K562 (cell line): ENCODE measurements around the gene SNX25.
"Not testable (repeated sequence)": the region's sequence is repeated elsewhere in the genome, so short reads cannot be mapped to it uniquely, and the experiment has no call there.

Experiments used
- CEBPB ChIP-seq: fragments of 450-650 bp; IDR thresholded peaks from 2 replicates; pipeline ENCODE4 v1.6.1; 2016; ENCODE audit warnings: missing genetic modification characterization, missing compliant biosample characterization
- ESRRA ChIP-seq: fragments of 450-650 bp; IDR thresholded peaks from 2 replicates; pipeline ENCODE4 v1.6.1; 2014; ENCODE audit warnings: low read depth, mild to moderate bottlenecking, moderate library complexity, borderline replicate concordance
- EZH2 ChIP-seq: IDR thresholded peaks from 2 replicates; pipeline ENCODE4 v1.6.1; 2012; ENCODE audit warnings: low read depth, mild to moderate bottlenecking, inconsistent platforms, low read length, borderline replicate concordance
- IRF2 ChIP-seq: sonication (generic); formaldehyde crosslinking; IDR thresholded peaks from 2 replicates; pipeline ENCODE4 v1.8.1; 2022; ENCODE audit warnings: mild to moderate bottlenecking, missing genetic modification reagents
- PML ChIP-seq: IDR thresholded peaks from 2 replicates; pipeline ENCODE4 v1.6.1; 2012; ENCODE audit warnings: low read length, inconsistent platforms
- POLR2A ChIP-seq: fragments of 450-650 bp; conservative IDR thresholded peaks from 2 replicates; pipeline ENCODE4 v1.6.1; 2016
- SMAD3 ChIP-seq: fragments of 450-650 bp; formaldehyde crosslinking; conservative IDR thresholded peaks from 2 replicates; pipeline ENCODE4 v1.4.0; 2020; ENCODE audit warnings: mild to moderate bottlenecking
- ZNF57 ChIP-seq: fragments of 450-650 bp; formaldehyde crosslinking; IDR thresholded peaks from 2 replicates; pipeline ENCODE4 v1.4.0; 2020; ENCODE audit warnings: mild to moderate bottlenecking, moderate library complexity
- TF ChIP-seq, protein P1 (sequence below): fragments of 450-650 bp; formaldehyde crosslinking; IDR thresholded peaks from 2 replicates; pipeline ENCODE4 v1.4.0; 2020; ENCODE audit warnings: mild to moderate bottlenecking, mixed read lengths

DNA sequence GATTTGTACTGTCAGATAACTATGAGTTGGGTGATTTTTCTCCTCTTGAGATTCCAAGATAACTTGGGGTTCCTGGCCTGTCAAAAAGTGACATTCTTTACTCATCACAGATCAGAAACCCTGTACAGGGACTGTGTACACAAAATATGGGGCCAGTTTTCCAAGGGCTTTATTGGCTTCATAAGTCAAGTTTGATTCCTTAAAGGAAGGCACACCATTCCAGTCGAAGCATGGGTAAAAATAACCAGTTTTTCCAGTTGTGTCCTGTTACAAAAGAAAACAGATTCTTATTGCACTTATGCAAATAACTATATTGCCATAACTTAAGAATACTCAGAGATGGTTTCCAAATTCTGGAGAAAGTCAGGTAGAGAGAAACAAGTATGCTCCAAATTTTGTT lies 116.3 kb downstream of the SNX25 start:
- not testable (repeated sequence) for TF ChIP-seq POLR2A; EZH2; ESRRA; PML; ZNF57 (CRISPR knock-in tag); IRF2; SMAD3 (CRISPR knock-in tag); CEBPB
- TF ChIP-seq, protein P1, sequence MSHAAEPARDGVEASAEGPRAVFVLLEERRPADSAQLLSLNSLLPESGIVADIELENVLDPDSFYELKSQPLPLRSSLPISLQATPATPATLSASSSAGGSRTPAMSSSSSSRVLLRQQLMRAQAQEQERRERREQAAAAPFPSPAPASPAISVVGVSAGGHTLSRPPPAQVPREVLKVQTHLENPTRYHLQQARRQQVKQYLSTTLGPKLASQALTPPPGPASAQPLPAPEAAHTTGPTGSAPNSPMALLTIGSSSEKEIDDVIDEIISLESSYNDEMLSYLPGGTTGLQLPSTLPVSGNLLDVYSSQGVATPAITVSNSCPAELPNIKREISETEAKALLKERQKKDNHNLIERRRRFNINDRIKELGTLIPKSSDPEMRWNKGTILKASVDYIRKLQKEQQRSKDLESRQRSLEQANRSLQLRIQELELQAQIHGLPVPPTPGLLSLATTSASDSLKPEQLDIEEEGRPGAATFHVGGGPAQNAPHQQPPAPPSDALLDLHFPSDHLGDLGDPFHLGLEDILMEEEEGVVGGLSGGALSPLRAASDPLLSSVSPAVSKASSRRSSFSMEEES (CRISPR knock-in tag): not testable (repeated sequence)
